ENCODE measurements around the gene PAPLN.
A peak's percentile ranks its signal among the peaks of the same experiment; 100 is the strongest.
"Not testable (repeated sequence)": the region's sequence is repeated elsewhere in the genome, so short reads cannot be mapped to it uniquely, and the experiment has no call there.

PAPLN gene

GRCh38 chr14:73290279-73290678 lies 53.0 kb downstream of the PAPLN start:
- DNase-seq (ENCODE audit: low spot score): no peak

GRCh38 chr14:73293782-73294781 lies 56.8 kb downstream of the PAPLN start:
- DNase-seq (ENCODE audit: low spot score): no peak

GRCh38 chr14:73295198-73295796 lies 58.0 kb downstream of the PAPLN start:
- peak; percentile 60 for DNase-seq (ENCODE audit: low spot score)

- DNase-seq (ENCODE audit: low spot score): no peak
These were observed 68.2 kb downstream of the PAPLN start for GRCh38 chr14:73305499-73305898.

GRCh38 chr14:73307261-73307660 lies 70.0 kb downstream of the PAPLN start:
- DNase-seq (ENCODE audit: low spot score): no peak

GRCh38 chr14:73309207-73309606 lies 71.9 kb downstream of the PAPLN start:
- DNase-seq (ENCODE audit: low spot score): not testable (repeated sequence)

GRCh38 chr14:73311708-73312030 lies 74.4 kb downstream of the PAPLN start:
- no peak for DNase-seq (ENCODE audit: low spot score)

GRCh38 chr14:73312687-73313086 lies 75.4 kb downstream of the PAPLN start:
- no peak for DNase-seq (ENCODE audit: low spot score)

- DNase-seq (ENCODE audit: low spot score): no peak
These were observed 75.8 kb downstream of the PAPLN start for GRCh38 chr14:73313151-73313550.

GRCh38 chr14:73323896-73324399 lies 86.6 kb downstream of the PAPLN start:
- no peak for DNase-seq (ENCODE audit: low spot score)
